Panc1 (cell line): ENCODE data around the gene SETDB1. TPM values are rescaled to one million over a fixed set of nuclear protein-coding genes. Genes with fewer than 3 reads are reported as not detected.
"Not testable (repeated sequence)": the region's sequence is repeated elsewhere in the genome, so short reads cannot be mapped to it uniquely, and the experiment has no call there.

Experiments
- ATAC-seq: fragments of 200-7000 bp; cut with Tn5 transposase; 2 replicates; pipeline ENCODE4 v1.9.1; 2020; ENCODE audit warnings: mild to moderate bottlenecking, moderate library complexity
- BruUV-seq: library from RNA; stranded (reverse); fragments of 400-500 nt; replicated peaks from 2 replicates; lab custom pipeline; 2021; lab: Mats Ljungman, UMichigan
- CTCF ChIA-PET: fragments of 300-600 bp; sonication (Branson Sonifier 250); formaldehyde crosslinking; loops from one replicate; lab custom pipeline; 2022; ENCODE audit warnings: antibody characterized with exemption; lab: Charles Lee
- POLR2A ChIA-PET: fragments of 300-600 bp; sonication (Branson Sonifier 250); formaldehyde crosslinking; loops from one replicate; lab custom pipeline; 2022; ENCODE audit warnings: antibody characterized with exemption; lab: Charles Lee
- DNase-seq: peaks from one replicate; pipeline ENCODE4 v3.0.0-alpha.2; 2010; ENCODE audit warnings: low read depth, low spot score
- H3K27ac ChIP-seq: 2 replicates; pipeline ENCODE4 v1.5.1; 2011; ENCODE audit warnings: mild to moderate bottlenecking, low read length, inconsistent platforms
- H3K27me3 ChIP-seq: fragments of 200-500 bp; sonication (Bioruptor generic); 2 replicates; pipeline ENCODE4 v1.6.0; 2014; ENCODE audit warnings: low read length, inconsistent platforms; ENCODE audit not compliant: control insufficient read depth, insufficient read depth
- H3K36me3 ChIP-seq: fragments of 200-500 bp; sonication (Bioruptor generic); 2 replicates; pipeline ENCODE4 v1.5.1; 2014; ENCODE audit warnings: inconsistent platforms, mild to moderate bottlenecking, low read length, moderate library complexity; ENCODE audit not compliant: control insufficient read depth, insufficient read depth
- H3K4me1 ChIP-seq: 2 replicates; pipeline ENCODE4 v1.5.1; 2011; ENCODE audit warnings: inconsistent platforms, mild to moderate bottlenecking, low read length, moderate library complexity; ENCODE audit not compliant: control insufficient read depth, insufficient read depth
- H3K4me3 ChIP-seq, 2 experiments: 2 replicates each; pipeline ENCODE4 v1.5.1; 2011 to 2012; ENCODE audit warnings: low read depth in 2 of 2, low read length in 2 of 2, mild to moderate bottlenecking in 2 of 2, inconsistent platforms in 1 of 2, moderate library complexity in 1 of 2
- H3K9me3 ChIP-seq: fragments of 200-500 bp; sonication (Bioruptor generic); 2 replicates; pipeline ENCODE4 v1.5.1; 2014; ENCODE audit warnings: low read depth, mild to moderate bottlenecking, inconsistent platforms, low read length, moderate library complexity; ENCODE audit not compliant: control insufficient read depth, insufficient read depth
- POLR2AphosphoS5 ChIP-seq: IDR thresholded peaks from 2 replicates; pipeline ENCODE4 v1.6.1; 2012; ENCODE audit warnings: mild to moderate bottlenecking, low read depth, low read length, moderate library complexity
- SIN3A ChIP-seq: IDR thresholded peaks from 2 replicates; pipeline ENCODE4 v1.6.1; 2012; ENCODE audit warnings: low read depth, mild to moderate bottlenecking, low read length, moderate library complexity, borderline replicate concordance; ENCODE audit not compliant: insufficient read depth
- TCF7L2 ChIP-seq: IDR thresholded peaks from 2 replicates; pipeline ENCODE4 v1.6.1; 2011; ENCODE audit warnings: mild to moderate bottlenecking, low read depth, low read length, inconsistent platforms
- in situ Hi-C: cut with HindIII; loops from 2 replicates; pipeline ENCODE4 v1.10.0; 2016; ENCODE audit warnings: low sequenced_read_pairs, low pct_unique_long_range_greater_than_20kb
- intact Hi-C: fragments of 100-400 bp; cut with micrococcal nuclease; formaldehyde crosslinking; loops from one replicate; pipeline ENCODE4 v1.10.0; 2022; ENCODE audit not compliant: unreplicated experiment
- total RNA-seq: library from RNA; stranded (reverse); gene quantifications from one replicate; pipeline ENCODE4 v1.2.1, GENCODE V29; 2021; ENCODE audit not compliant: unreplicated experiment
- TF ChIP-seq, protein P1 (sequence below), 2 experiments: IDR thresholded peaks; 2 replicates each; pipeline ENCODE4 v1.6.1; 2011 to 2012; ENCODE audit warnings: low read depth in 2 of 2, control low read depth in 1 of 2, low read length in 1 of 2, mild to moderate bottlenecking in 1 of 2, moderate library complexity in 1 of 2; ENCODE audit not compliant: insufficient read depth in 1 of 2
- TF ChIP-seq, protein P2 (sequence below): fragments of 450-650 bp; IDR thresholded peaks from 2 replicates; pipeline ENCODE4 v1.5.1; 2017; ENCODE audit warnings: mild to moderate bottlenecking

The SETDB1 gene
- total RNA-seq, 1 experiment from 2014 or later = 43.3 TPM

DNA sequence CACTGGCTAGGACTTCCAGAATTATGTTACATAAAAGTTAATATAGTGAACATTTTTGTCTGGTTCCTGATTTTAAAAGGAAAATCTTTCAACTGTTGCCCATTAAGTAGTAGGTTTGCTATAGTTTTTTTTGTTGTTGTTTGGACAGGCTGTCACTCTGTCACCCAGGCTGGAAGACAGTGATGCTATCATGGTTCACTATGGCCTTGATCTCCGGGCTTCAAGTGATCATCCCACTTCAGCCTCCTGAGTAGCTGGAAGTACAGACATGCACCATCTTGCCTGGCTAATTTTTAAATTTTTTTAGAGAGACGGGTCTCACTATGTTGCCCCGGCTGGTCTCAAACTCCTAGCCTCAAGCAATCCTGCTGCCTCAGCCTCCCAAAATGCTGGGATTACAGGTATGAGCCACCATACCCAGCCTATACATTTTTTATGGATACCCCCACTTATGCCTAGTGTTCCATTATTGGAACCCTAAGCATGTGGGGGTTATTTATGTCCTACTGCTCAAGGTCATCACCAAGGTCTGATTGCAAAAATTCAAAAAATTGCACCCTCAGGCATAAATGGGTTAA lies 32.7 kb upstream of the SETDB1 start:
- no peaks in the 10 kb centered on the region for H3K9me3 ChIP-seq
- CTCF ChIA-PET = no interaction called here
- intact Hi-C loops (no loop called here), in situ Hi-C loops (no loop called here)
- no peaks in the 10 kb centered on the region for H3K4me1 ChIP-seq
- no peaks in the 10 kb centered on the region for H3K27me3 ChIP-seq
- DNase-seq (no peak), ATAC-seq (no peak)
- no peak overlapping the region for H3K4me3 ChIP-seq
- H3K27ac ChIP-seq = no peak overlapping the region
- H3K36me3 ChIP-seq = no peaks in the 10 kb centered on the region
- no peak for TF ChIP-seq POLR2AphosphoS5
- TF ChIP-seq, protein P1, sequence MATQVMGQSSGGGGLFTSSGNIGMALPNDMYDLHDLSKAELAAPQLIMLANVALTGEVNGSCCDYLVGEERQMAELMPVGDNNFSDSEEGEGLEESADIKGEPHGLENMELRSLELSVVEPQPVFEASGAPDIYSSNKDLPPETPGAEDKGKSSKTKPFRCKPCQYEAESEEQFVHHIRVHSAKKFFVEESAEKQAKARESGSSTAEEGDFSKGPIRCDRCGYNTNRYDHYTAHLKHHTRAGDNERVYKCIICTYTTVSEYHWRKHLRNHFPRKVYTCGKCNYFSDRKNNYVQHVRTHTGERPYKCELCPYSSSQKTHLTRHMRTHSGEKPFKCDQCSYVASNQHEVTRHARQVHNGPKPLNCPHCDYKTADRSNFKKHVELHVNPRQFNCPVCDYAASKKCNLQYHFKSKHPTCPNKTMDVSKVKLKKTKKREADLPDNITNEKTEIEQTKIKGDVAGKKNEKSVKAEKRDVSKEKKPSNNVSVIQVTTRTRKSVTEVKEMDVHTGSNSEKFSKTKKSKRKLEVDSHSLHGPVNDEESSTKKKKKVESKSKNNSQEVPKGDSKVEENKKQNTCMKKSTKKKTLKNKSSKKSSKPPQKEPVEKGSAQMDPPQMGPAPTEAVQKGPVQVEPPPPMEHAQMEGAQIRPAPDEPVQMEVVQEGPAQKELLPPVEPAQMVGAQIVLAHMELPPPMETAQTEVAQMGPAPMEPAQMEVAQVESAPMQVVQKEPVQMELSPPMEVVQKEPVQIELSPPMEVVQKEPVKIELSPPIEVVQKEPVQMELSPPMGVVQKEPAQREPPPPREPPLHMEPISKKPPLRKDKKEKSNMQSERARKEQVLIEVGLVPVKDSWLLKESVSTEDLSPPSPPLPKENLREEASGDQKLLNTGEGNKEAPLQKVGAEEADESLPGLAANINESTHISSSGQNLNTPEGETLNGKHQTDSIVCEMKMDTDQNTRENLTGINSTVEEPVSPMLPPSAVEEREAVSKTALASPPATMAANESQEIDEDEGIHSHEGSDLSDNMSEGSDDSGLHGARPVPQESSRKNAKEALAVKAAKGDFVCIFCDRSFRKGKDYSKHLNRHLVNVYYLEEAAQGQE (IDR thresholded peaks at IDR 0.05; ENCODE audit: insufficient read depth in 1 of 2, low read depth in 2 of 2, low read length in 1 of 2) = no peak
- TF ChIP-seq TCF7L2 = no peak
- no peak for TF ChIP-seq SIN3A
- POLR2A ChIA-PET = no interaction called here
- no TSS peak for BruUV-seq

DNA sequence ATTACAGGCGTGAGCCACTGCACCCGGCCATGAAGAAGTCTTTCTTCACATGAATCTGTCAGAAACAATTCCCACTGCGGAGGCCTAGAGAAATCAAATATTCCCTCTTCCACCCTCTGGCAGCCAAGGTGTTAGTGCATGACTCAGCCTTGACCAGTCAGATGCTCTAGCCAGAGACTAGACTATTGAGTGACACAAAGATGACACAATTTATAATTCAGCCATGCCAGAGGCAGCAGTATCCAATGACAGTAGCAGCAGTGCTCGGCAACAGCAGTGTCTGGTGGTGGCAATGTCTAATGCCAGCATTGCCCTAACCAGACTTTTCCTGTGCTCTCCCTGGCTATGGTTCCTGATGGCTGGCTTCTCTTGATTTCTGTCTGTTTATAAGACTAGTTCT lies 30.5 kb upstream of the SETDB1 start:
- POLR2A ChIA-PET = no interaction called here
- CTCF ChIA-PET = no interaction called here
- H3K4me3 ChIP-seq = no peak overlapping the region
- no peaks in the 10 kb centered on the region for H3K4me1 ChIP-seq
- no peaks in the 10 kb centered on the region for H3K27me3 ChIP-seq
- H3K27ac ChIP-seq = no peak overlapping the region
- TF ChIP-seq TCF7L2 = no peak
- TF ChIP-seq, protein P2, sequence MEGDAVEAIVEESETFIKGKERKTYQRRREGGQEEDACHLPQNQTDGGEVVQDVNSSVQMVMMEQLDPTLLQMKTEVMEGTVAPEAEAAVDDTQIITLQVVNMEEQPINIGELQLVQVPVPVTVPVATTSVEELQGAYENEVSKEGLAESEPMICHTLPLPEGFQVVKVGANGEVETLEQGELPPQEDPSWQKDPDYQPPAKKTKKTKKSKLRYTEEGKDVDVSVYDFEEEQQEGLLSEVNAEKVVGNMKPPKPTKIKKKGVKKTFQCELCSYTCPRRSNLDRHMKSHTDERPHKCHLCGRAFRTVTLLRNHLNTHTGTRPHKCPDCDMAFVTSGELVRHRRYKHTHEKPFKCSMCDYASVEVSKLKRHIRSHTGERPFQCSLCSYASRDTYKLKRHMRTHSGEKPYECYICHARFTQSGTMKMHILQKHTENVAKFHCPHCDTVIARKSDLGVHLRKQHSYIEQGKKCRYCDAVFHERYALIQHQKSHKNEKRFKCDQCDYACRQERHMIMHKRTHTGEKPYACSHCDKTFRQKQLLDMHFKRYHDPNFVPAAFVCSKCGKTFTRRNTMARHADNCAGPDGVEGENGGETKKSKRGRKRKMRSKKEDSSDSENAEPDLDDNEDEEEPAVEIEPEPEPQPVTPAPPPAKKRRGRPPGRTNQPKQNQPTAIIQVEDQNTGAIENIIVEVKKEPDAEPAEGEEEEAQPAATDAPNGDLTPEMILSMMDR = no peak
- TF ChIP-seq, protein P1 (IDR thresholded peaks at IDR 0.05; ENCODE audit: insufficient read depth in 1 of 2, low read depth in 2 of 2, low read length in 1 of 2) = no peak
- no peak for TF ChIP-seq SIN3A
- TF ChIP-seq POLR2AphosphoS5 = no peak
- in situ Hi-C loops = no loop called here
- no peak for ATAC-seq
- no TSS peak for BruUV-seq
- intact Hi-C loops = no loop called here
- no peaks in the 10 kb centered on the region for H3K9me3 ChIP-seq
- DNase-seq = peak; percentile 38
- H3K36me3 ChIP-seq = no peaks in the 10 kb centered on the region

DNA sequence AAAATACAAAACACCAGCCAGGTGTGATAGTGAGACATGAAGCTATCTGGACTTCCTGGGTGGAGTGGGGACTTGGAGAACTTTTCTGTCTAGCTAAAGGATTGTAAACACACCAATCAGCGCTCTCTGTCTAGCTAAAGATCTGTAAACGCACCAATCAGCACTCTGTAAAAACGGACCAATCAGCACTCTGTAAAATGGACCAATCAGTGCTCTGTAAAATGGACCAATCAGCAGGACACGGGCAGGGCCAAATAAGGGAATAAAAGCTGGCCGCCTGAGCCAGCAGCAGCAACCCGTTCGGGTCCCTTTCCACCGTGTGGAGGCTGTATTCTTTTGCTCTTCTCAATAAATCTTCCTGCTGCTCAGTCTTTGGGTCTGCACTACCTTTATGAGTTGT lies 26.4 kb upstream of the SETDB1 start:
- H3K36me3 ChIP-seq, POLR2A ChIA-PET, H3K27me3 ChIP-seq, BruUV-seq, H3K9me3 ChIP-seq, H3K27ac ChIP-seq, CTCF ChIA-PET, DNase-seq, intact Hi-C loops, H3K4me1 ChIP-seq, H3K4me3 ChIP-seq, ATAC-seq, in situ Hi-C loops: not testable (repeated sequence)
